NCI-H2196 (cell line): ENCODE results near the gene FCER1G.

Source experiments
- DNase-seq: peaks from one replicate; lab custom pipeline; 2025; ENCODE audit not compliant: unreplicated experiment; lab: John Stamatoyannopoulos, UW

FCER1G gene

DNA sequence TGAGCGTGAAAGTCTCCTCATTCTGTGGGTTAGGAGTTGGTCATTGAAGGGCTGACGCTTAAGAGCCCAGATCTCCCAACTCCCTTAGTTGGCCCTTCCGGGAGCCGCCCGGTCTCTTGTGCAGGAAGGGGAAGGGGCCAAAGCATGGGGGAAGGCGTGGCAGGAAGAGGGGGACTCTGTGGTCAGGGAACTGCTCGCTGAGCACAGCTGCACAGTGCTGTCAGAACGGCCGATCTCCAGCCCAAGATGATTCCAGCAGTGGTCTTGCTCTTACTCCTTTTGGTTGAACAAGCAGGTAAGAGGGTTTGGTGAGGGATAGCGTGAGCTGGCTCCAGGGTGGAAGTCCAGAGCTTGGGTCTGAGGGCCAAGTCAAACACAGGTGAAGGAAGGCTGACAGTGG, at the start of gene FCER1G:
FCER1G (plus strand) TSS at position 220 of the 400 bp plus-strand sequence; CDS start at position 247, 27 bp downstream.
- DNase-seq = no peak

DNA sequence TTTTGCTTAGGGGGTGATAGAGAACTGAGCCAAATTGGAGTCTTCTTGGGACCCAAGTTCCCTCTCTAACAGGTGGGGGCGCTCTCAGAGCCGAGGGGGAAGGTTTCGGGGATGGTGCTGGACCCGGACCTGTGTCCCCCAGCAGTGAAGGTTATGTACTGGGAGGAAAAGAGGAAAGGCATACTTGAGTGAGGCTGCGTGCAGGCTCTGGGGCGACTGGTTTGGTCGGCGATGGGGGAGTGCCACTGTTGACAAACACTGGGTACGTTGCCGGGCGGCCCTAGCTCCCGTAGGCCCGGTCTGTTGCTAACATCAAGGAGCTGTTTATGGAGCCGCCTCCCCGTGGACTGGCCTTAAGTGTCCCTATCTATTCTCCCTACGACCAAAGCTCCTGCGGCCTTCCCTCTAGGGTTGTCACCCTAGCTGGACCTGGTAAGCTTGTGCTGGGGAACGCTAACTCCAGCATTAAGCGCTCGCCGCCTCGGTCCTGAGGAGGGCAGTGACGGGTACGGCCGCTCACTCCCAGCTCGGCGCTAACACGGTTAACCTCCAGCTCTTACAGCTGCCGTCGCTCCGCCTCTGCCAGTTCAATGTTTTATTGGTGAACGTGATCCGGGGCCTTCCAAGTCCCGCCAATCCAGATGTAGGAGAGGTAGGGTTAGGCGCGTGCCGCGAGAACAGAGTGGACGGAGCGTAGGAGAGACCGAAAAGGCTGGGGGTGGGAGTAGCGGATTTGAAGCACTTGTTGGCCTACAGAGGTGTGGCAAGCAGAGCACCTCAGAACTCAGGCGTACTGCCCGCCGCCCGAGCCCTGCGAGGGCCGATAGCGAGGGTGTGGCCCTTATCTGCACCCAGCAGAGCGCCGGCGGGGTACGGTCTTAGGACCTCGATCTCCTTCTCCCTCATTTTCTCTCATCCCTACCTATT, 49.1 kb upstream of the FCER1G start, which contains the start of gene PPOX:
PPOX (plus strand) TSS at position 685 of the 927 bp plus-strand sequence. CDS start 422 bp downstream, outside the sequence.
- DNase-seq = peak; percentile 97

DNA sequence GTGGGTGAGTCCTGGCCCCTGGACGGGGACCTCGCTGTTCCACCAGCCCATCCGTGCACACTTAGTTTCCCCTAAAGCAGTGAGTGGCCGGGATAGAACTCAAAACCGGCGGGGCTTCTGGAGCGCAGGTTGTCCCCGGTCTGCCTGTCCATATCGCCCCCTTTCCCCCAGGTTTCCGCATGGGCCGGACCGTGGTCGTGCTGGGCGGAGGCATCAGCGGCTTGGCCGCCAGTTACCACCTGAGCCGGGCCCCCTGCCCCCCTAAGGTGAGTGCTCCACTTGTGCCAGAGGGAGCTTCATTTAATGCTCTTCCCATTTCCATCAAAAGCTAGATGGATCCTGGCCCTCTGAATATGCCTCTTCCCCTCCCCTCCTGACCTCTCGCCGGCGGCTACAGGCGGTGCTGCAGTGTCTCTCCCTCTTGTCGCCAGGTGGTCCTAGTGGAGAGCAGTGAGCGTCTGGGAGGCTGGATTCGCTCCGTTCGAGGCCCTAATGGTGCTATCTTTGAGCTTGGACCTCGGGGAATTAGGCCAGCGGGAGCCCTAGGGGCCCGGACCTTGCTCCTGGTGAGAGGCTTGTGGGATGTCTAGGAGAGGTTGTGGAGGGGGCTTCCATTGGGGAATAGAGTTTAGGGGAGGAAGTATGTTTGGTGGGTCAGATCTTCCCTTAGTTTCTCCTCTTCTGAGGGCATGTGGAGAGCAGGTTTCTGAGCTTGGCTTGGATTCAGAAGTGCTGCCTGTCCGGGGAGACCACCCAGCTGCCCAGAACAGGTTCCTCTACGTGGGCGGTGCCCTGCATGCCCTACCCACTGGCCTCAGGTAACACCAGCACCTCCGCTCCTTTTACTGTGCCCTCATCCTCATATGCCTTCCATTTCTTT, 48.2 kb upstream of the FCER1G start:
- peak; percentile 5 for DNase-seq

DNA sequence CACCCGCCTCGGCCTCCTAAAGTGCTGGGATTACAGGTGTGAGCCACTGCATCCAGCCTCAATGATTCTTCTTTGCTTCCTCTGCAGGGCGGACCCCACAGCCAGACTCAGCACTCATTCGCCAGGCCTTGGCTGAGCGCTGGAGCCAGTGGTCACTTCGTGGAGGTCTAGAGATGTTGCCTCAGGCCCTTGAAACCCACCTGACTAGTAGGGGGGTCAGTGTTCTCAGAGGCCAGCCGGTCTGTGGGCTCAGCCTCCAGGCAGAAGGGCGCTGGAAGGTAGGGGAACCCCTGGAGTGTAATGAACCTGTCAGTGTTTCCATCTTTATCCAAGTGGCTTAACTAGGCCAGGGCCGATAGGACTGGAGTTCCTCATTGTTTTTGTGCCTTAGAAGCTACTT, 46.2 kb upstream of the FCER1G start:
- no peak for DNase-seq

DNA sequence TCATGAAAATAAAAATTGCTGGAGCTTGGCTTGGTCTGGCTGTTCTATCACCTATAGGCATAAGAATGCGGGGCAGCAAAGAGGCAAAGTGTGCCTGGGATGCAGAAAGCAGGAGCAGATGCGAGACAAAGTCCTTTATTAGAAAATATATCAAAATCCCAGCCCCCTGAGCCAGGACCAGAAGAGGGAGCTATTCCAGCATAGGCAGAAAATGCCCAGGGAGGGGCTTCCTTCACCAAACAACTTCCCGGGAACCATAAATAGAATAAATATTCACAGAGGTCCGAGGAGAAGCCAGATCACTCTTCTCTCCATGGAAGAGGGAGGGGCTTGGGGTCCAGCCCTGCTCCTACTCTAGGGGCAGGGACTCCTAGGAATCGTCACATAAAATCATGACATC, 43.9 kb upstream of the FCER1G start:
- no peak for DNase-seq

DNA sequence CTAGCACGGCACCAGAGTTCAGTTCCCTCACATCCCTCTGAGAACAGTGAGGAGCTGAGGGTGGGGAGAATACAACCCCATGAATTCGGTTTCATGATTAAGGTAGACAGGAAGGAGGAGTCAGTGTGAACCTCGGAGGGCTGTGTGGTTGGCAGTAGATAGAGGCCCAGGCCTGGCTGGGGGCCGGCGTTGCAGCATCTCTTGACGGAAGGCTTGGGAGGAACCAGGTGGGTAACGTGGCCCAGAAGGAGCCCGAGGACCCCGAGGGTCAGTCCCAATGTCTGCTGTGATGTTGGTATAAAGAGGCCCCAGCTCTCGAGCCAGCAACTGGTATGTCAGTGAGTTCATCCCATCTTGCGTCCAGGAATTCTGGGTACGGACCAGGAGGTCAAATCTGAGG, 43.4 kb upstream of the FCER1G start:
- no peak for DNase-seq

DNA sequence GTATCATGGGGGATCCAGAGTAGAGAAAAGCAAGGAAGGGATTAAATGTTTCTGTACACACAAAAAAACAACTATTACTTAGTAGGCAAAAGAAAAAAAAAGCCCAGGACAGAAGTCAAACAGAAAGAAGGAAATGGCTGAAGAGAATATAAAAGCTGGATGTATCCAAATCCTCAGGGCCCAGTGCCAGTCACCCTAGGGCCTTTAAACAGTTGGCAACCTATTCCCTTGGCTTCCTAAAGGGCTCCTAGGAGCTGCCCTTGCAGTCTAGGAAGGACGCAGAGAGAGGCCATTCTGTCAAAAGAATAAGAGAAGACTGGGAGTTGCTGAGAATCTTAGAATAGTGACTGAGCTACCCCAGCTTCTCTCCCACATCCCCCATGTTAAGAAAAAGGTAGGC, 42.7 kb upstream of the FCER1G start:
- no peak for DNase-seq

DNA sequence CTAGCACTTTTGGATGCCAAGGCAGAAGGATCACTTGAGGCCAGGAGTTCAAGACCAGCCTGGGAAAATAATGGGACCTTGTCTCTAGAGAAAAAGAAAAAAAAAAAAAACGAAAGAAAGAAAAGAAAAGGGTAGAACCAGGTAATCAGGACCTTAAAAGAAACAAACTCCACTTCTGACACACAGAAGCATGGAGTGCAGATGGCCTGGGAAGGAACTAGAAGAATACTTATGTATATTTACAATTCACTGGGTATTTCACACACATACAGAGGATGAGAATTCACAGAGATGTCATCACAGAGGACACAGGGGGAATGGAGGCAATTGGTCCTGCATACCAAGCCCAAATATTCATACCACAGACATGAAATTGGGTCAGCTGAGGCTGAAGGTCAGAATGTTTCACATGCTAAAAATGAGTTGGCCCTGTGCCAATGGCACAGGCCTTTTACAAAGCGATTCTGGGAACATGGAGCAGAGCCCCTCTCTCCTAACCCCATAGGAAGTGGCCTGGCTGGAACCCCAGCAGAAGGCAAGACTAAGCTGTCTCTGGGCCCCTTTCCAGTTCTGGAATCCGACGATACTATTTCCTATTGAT, 42.2 kb upstream of the FCER1G start:
- no peak for DNase-seq

DNA sequence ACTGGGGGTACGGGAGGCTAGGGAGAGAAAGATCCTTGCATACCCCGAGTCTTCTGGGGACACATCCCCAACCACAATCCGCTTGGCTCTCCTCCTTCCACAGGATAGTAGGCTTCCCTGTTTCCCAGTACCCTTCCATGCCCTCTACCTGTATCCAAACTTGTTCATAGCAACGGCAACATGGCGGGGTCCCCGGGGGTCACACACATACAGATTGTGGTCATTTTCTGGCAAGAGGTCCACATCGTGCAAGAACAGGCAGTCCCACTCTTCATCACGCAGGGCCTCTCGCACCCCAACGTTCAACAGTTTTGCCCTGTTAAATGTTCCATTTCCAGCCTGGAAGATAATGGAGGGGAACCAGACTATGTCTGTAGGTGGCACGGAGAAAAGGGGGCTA, 41.4 kb upstream of the FCER1G start:
- no peak for DNase-seq

DNA sequence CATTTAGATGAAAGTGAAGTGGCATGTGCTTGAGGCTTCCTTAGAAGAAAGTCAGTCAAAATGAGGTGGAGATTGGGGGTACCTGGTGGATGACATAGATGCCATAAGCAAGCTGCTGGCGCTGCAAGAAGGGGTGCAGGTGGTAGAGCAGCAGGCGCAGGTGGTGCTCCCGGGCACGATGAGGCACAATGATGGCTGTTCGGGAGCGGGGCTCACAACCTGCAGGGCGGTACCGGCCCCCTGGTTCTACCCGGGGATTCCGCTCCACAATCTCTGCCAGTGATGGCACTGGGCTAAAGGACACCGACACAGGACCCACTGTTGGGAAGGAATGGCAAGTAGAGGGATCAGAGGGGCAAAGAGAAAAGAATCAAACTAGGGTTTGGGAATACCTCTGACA, 40.2 kb upstream of the FCER1G start:
- no peak for DNase-seq

DNA sequence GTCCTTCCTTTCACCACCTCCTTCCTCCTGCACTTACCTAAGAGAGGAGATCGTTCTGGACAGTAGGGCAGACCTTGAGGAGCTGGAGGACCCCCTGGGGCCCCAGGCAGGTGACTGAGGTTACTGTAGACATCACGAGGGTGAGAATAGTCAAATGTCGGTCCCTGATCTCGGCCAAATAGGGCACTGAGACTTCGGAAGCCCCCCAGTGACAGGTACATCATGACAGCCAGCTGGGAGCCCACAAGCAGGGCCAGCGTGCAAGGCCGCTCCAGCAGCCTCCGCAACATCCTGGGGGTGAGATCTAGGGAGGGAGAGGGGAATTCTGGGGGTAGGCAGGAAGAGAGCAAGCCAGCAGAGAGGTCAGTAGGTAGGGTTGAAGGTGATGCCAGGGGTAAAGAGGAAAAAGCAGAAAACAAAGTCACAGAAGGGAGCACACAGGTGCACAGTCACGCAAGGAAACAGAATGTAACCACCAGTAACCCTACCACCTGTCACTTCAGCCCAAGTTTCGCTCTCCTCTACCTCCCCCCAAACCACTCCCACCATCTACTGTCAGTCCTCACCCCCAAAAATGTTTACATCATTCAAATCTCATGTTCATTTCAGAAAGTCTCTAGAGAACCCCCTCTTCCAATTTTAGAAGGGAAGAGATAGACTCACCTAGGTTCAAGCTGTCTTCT, 39.2 kb upstream of the FCER1G start:
- DNase-seq = no peak

DNA sequence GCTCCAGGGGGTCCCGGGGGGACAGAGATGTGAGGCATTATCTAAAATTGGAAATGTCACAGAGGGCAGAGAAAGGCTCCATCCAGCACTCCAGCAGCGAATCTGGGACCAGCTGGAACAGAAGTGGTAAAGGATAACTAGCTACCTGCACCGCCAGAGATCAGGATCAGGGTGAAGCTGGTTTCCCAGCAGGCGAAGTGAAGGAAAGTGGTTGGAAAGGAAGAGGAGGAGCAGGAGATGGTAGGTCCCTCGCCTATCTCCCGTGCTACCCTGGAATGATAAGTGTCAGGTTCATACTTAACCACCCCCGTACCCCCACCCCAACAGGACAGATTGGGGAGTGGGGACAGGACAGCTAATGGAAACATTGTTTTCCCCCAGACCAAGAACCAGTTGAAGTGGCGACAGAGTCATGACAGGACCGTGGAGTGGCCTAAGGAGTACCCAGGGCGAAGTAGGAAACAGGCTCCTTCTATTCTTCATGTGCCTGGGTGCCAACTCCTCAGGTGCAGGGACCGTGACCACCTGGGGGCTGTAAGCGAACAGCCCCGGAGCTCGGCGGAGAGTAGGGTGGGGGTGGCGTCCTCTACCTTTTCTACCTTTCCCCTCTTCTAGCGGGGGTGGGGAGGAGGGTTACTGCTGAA, 38.5 kb upstream of the FCER1G start:
- DNase-seq = no peak

DNA sequence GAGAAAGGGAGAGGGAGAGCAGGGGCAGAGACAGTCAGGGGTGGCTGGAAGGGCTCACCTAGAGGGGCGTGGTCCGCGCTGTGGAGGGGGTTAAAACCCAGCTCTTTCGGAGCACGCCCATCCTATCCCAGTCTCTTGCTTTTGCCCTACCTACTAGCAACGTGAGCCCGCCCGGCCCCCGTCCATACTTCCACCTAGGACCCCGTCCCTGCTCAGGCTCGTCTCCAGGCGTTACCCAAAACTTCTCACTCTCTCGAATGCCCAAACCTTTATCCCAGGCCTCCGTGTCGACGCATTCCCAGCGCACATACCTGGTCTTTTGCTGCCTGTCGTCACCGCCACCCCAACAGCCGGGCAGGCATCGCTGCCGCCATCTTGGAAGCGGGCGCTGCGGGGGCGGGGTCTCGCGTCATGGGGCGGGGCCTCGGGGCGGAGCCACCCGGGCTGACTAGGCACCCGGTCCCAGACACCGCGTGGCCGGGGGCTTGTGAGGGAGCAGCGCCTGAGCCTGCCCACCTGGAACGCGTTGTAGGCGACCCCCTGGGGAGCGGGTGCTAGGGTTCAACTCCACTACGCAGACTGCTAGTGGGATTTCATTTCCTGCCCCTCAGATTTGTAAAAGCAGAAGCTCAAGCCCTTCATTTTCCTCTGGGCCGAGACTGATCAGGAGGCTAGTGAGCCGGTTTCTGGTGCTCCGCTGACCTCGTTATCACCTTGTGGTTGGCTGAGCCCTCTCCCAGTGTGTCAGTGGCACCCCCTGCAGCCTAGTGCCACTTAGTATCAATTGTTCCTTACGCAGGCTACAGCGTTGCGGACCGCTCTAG, 37.8 kb upstream of the FCER1G start, which contains the start of gene B4GALT3:
B4GALT3 (minus strand) TSS at position 396 of the 824 bp plus-strand sequence. CDS start 1,447 bp downstream, outside the sequence.
- peak; percentile 77 for DNase-seq

DNA sequence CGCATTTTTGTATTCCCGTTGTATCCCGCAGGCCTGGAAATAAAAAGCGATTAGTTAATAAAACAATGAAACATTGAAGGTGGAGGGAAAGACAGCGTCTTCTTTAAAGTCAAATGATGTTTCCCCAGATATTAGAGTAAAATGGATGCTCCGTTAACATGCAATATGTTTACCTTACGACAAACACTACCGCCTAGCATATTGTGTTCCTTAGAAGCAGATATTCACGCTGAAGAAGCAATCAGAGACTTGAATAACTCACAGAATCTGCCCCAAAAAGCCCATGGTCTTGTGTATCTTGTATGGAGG, 37.2 kb upstream of the FCER1G start:
- no peak for DNase-seq

DNA sequence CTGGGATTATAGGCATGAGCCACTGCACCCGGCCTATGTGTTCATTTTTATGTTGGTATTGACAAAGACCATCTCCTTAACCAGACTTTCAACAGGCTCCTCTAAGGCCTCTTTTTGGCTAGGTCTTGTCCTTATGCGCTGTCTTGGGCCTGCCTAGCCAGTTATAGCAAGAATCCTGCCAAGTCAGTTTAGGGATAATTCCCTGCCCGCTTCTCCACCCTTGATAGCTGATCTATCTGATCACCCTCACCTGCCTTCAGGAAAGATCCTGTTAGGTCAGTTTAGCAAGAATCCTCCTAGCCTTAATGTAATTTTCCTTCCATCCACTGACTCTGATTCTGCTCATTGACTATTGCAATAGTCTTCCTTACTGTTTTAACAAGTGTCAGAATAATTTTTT, 35.4 kb upstream of the FCER1G start:
- no peak for DNase-seq

DNA sequence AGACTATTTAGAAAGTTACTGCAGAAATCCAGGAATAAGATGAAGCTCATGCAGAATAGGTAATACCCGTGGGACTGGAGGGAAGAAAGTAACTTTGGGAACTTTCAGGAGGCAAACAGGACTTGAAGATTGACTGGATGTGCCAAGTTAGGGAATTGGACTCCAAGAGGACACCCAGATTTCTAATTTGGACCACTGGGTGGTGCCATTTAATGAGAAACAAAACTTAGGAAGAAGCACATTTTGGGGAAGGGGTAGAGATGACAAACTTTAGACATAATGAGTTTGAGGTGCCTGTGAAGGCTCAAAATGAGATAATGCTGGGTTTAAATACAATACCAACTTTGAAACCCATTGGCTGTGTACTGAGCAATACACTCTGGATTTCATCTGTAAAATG, 34.5 kb upstream of the FCER1G start:
- no peak for DNase-seq

DNA sequence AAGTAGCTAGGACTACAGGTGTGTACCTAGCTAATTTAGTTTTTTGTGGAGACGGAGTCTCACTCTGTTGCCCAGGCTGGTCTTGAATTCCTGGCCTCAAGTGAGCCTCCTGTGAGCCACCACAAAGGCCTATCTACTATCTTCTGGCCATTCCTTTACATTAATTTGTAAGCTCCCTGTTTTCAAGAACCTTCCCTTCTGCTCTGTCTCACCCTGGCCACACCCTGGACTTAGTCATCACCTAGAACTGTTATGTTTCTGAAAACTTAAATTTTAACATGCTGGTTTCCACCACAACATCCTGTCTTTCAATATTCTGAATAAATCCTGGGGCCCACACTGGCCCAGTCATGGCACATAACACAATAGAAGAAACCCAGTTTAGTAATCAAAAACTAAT, 32.9 kb upstream of the FCER1G start:
- no peak for DNase-seq

DNA sequence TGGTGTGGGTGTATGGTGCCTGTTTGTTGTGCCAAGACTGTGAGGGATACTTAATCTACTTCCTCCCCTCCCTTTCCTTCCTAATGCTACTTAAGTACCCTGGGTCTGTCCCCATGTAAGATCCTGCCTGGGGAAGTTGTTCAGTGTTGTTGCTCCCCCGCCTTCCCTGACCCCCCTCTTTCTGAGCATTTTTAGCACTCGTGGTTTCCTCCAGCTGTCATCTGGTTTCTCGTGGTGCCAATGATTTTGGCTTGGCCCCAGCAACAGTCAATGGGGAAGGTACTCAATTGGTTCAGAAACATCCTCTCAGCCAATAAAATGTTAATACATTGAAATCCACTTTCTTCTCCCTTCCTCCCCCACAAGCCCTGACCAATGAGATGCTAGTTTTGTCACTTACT, 29.8 kb upstream of the FCER1G start:
- DNase-seq = peak; percentile 46

DNA sequence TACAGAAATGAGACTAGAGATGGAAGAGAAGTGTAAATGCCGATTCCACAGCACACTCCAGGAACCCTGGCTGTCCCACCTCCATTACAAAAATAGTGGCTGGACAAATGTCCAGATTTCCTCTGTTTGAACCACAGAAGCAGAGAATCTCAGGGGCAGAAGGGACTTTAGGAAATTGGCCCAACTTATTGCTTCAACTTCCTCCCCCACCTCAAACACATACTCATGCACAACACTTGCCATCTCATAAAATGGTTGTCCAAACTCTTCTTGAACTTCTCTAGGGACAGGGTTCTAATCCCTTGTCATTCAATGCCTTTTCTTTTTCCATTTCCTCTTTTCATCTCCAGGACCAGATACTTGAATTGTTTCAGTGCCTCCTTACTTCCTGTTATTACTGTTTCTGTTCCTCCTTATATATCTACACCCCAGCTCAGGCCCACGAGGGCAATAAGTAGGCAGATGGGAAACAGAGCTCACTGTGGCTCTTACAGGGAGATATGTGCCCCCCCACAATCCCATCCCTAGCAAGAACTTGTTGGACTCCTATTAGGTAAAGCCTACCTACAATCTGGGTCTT, 29.3 kb upstream of the FCER1G start:
- no peak for DNase-seq
